Umbilical cord (tissue), 2 donors: ENCODE results near the gene FICD. TPM values are rescaled to one million over a fixed set of nuclear protein-coding genes. Genes with fewer than 3 reads are reported as not detected.

ENCODE experiments used
- DNase-seq: peaks from one replicate; pipeline ENCODE4 v3.0.0-alpha.2; 2015; ENCODE audit warnings: low spot score
- total RNA-seq: library from RNA; depleted of rRNA; stranded (reverse); fragments of >200 nt; gene quantifications from one replicate; pipeline ENCODE4 v1.2.3, GENCODE V29; 2014; ENCODE audit warnings: low replicate concordance; ENCODE audit not compliant: insufficient read depth

Gene FICD
- total RNA-seq, 1 donor from 2014 or later = 6.5 TPM

GRCh38 chr12:108498136-108498535 is 16.9 kb upstream of the FICD start:
- no peak for DNase-seq

GRCh38 chr12:108502922-108503321 is 12.2 kb upstream of the FICD start:
- DNase-seq = no peak

- no peak for DNase-seq
Measured at GRCh38 chr12:108505129-108505528, 9.9 kb upstream of the FICD start.

GRCh38 chr12:108507971-108508642 is 7.0 kb upstream of the FICD start:
- DNase-seq = no peak

GRCh38 chr12:108509806-108510205 is 5.3 kb upstream of the FICD start:
- no peak for DNase-seq

GRCh38 chr12:108510836-108511235 is 4.2 kb upstream of the FICD start:
- DNase-seq = no peak

GRCh38 chr12:108511633-108512540 is 3.2 kb upstream of the FICD start:
- peak; percentile 77 for DNase-seq

GRCh38 chr12:108514468-108514972 is 557 bp upstream of the FICD start:
- no peak for DNase-seq

GRCh38 chr12:108515916-108516315 is 839 bp downstream of the FICD start:
- DNase-seq = no peak

GRCh38 chr12:108516511-108517275 is 1.6 kb downstream of the FICD start:
- no peak for DNase-seq

- DNase-seq = no peak
Measured at GRCh38 chr12:108517288-108518100, 2.4 kb downstream of the FICD start.

- DNase-seq = no peak
Measured at GRCh38 chr12:108518101-108518715, 3.1 kb downstream of the FICD start.

- no peak for DNase-seq
Measured at GRCh38 chr12:108518716-108519496, 3.8 kb downstream of the FICD start.

GRCh38 chr12:108519558-108519957 is 4.5 kb downstream of the FICD start:
- no peak for DNase-seq

GRCh38 chr12:108523365-108523764 is 8.3 kb downstream of the FICD start:
- DNase-seq = no peak

GRCh38 chr12:108525681-108526080 is 10.6 kb downstream of the FICD start:
- no peak for DNase-seq

- peak; percentile 14 for DNase-seq
Measured at GRCh38 chr12:108526482-108527165, 11.5 kb downstream of the FICD start.

- no peak for DNase-seq
Measured at GRCh38 chr12:108527166-108527496, 12.1 kb downstream of the FICD start.

- DNase-seq = no peak
Measured at GRCh38 chr12:108530161-108530560, 15.1 kb downstream of the FICD start.
